Epidermal melanocyte (primary cell): ENCODE results near the gene MTHFSD.

Experiments used
- DNase-seq: peaks from one replicate; pipeline ENCODE4 v3.0.0; 2011; ENCODE audit warnings: low spot score; ENCODE audit not compliant: insufficient read length

MTHFSD gene

GRCh38 chr16:86550281-86550680, 4.8 kb downstream of the MTHFSD start:
- DNase-seq: no peak

GRCh38 chr16:86549893-86550190, 5.2 kb downstream of the MTHFSD start:
- no peak for DNase-seq

- no peak for DNase-seq
Measured at GRCh38 chr16:86549076-86549892, 5.8 kb downstream of the MTHFSD start.

- DNase-seq: no peak
Measured at GRCh38 chr16:86547286-86547685, 7.7 kb downstream of the MTHFSD start.

GRCh38 chr16:86546638-86547013, 8.4 kb downstream of the MTHFSD start:
- no peak for DNase-seq

GRCh38 chr16:86545954-86546637, 8.9 kb downstream of the MTHFSD start:
- no peak for DNase-seq

GRCh38 chr16:86545481-86545880, 9.6 kb downstream of the MTHFSD start:
- no peak for DNase-seq

GRCh38 chr16:86542756-86543750, 12.0 kb downstream of the MTHFSD start:
- no peak for DNase-seq

GRCh38 chr16:86541560-86541959, 13.5 kb downstream of the MTHFSD start:
- no peak for DNase-seq

- no peak for DNase-seq
Measured at GRCh38 chr16:86540894-86541293, 14.1 kb downstream of the MTHFSD start.

- DNase-seq: no peak
Measured at GRCh38 chr16:86538196-86538780, 16.7 kb downstream of the MTHFSD start.

GRCh38 chr16:86537486-86537885, 17.5 kb downstream of the MTHFSD start:
- no peak for DNase-seq

GRCh38 chr16:86536621-86537020, 18.4 kb downstream of the MTHFSD start:
- DNase-seq: no peak

GRCh38 chr16:86534779-86535615, 20.0 kb downstream of the MTHFSD start:
- no peak for DNase-seq

- DNase-seq: no peak
Measured at GRCh38 chr16:86533767-86534351, 21.2 kb downstream of the MTHFSD start.

GRCh38 chr16:86533076-86533475, 22.0 kb downstream of the MTHFSD start:
- DNase-seq: no peak

- DNase-seq: no peak
Measured at GRCh38 chr16:86532526-86532815, 22.6 kb downstream of the MTHFSD start.

- DNase-seq: no peak
Measured at GRCh38 chr16:86531641-86532525, 23.2 kb downstream of the MTHFSD start.

GRCh38 chr16:86531191-86531545, 23.9 kb downstream of the MTHFSD start:
- no peak for DNase-seq
